Stimulated activated CD4-positive, alpha-beta T cell treated with anti-CD3 and anti-CD28 coated beads, Interleukin-1b, Interleukin-23, amount 100 ng/mL, for 1 hour (primary cell): ENCODE data around the gene SERPINA9.
"Not testable (repeated sequence)": the region's sequence is repeated elsewhere in the genome, so short reads cannot be mapped to it uniquely, and the experiment has no call there.

ENCODE experiments used
- DNase-seq, 2 donors: peaks; one replicate each; pipeline ENCODE4 v3.0.0-alpha.2; 2020; ENCODE audit warnings: low read depth in 2 of 2

The SERPINA9 gene

DNA sequence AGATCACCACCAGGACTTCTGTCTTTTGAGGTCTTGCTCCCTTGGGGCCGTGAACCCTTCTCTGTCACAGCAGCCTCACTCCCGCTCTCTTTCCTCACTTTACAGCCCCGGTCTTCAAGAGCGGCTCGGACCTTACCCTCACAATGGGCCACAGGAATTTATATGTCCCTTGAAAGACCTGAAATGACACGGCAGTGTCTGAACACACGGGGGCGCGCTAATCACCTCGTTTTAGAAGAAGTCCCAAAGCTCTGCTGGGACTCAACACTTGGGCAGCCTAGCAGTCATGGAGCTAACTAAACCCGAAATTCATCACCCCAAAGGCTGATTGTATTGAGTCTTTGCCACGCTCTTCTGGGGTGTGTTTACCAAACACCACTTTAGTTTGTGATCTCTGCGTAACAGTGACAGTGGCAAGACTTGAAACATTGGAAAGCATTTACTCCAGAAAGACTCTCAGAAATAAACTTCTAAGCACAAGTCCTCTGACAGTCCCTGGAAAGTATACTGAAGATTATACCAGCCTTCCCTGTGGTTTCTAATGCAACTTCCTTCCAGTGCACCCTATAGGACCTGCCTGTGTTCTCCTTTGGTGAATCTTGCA is 52.4 kb downstream of the SERPINA9 start:
- peak in 1 of 2 donors; percentile 18 for DNase-seq

DNA sequence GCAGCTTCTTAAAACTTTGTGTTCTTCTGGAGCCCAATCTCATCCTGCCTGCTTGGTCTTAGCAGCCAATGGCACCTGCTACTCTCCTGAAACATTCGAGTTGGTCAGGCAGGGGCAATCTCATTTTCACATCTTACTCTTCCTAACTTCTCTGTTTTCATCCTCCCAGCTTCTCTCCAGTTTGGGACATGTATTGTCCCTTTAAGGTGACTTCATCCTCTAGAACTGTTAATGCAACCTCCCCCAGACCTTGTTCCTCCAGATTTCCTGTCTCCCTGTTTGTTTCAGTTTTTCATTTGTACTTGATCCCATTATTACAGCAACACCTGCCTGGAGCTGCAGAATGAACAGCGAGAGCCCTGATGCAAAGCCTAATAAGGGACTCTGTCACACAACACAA is 54.7 kb downstream of the SERPINA9 start:
- DNase-seq: no peak

DNA sequence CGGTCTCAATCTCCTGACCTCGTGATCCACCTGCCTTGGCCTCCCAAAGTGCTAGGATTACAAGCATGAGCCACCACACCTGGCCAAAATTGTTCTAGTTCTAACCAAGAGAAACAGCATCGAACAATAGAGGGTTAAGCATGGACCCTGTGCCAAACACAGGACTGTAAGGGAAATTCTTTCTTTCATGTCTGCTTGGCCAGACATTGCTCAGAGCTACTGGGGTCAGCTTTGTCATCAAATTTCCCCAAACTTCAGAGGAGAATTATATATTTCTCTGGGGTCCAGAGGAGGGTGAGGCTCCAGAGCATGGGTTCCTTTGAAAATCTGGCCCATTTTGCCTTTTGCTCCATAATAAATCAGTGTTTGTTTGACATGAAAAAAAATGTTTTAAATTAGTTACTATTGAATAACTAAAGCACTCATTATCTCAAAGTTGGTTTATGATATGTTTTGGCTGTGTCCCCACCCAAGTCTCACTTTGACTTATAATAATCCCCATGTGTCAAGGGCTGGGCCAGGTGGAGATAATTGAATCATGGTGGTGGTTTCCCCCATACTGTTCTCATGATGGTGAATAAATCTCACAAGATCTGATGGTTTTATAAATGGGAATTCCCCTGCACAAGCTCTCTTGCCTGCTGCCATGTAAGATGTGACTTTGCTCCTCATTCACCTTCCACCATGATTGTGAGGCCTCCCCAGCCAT is 58.3 kb downstream of the SERPINA9 start:
- DNase-seq: not testable (repeated sequence)
